K562 (cell line): ENCODE measurements around the gene KLHL29. TPM values are rescaled to one million over a fixed set of nuclear protein-coding genes. Genes with fewer than 3 reads are reported as not detected.

ENCODE experiments used
- C11orf30 ChIP-seq: fragments of 450-650 bp; IDR thresholded peaks from 2 replicates; pipeline ENCODE4 v1.6.1; 2016; ENCODE audit warnings: low read depth, mild to moderate bottlenecking
- E2F4 ChIP-seq: sonication (generic); formaldehyde crosslinking; IDR thresholded peaks from 2 replicates; pipeline ENCODE4 v1.8.0; 2022; ENCODE audit warnings: mild to moderate bottlenecking, low read depth, missing genetic modification reagents
- ID3 ChIP-seq, 2 experiments: fragments of 250-450 bp in 1 of 2; fragments of 450-650 bp in 1 of 2; sonication (Bioruptor Pico) in 1 of 2; IDR thresholded peaks; 2 replicates each; pipeline versions ENCODE4 v1.6.1 to v1.8.0; 2016 to 2021; ENCODE audit warnings: mild to moderate bottlenecking in 2 of 2, moderate library complexity in 2 of 2, missing compliant biosample characterization in 1 of 2, missing genetic modification characterization in 1 of 2
- KAT2B ChIP-seq: IDR thresholded peaks from one replicate; pipeline ENCODE4 v1.6.1; 2012; ENCODE audit warnings: low read depth, mild to moderate bottlenecking, control low read depth, inconsistent platforms, low read length, moderate library complexity
- PCBP2 ChIP-seq: fragments of 200-400 bp; formaldehyde crosslinking; IDR thresholded peaks from 2 replicates; pipeline ENCODE4 v1.6.1; 2018; ENCODE audit warnings: low read length, low read depth, mild to moderate bottlenecking, moderate library complexity; ENCODE audit not compliant: poor library complexity, severe bottlenecking
- THRB ChIP-seq: fragments of 450-650 bp; formaldehyde crosslinking; conservative IDR thresholded peaks from 2 replicates; pipeline ENCODE4 v1.4.0; 2022; ENCODE audit warnings: mild to moderate bottlenecking, missing genetic modification characterization
- ZC3H11A ChIP-seq: IDR thresholded peaks from 2 replicates; pipeline ENCODE4 v1.6.1; 2012; ENCODE audit warnings: low read depth, low read length, improper control_type of control experiment
- ZNF277 ChIP-seq: fragments of 250-450 bp; sonication (Bioruptor Pico); IDR thresholded peaks from 2 replicates; pipeline ENCODE4 v1.8.0; 2022; ENCODE audit warnings: inconsistent platforms, mild to moderate bottlenecking, moderate library complexity, borderline replicate concordance
- ZNF609 ChIP-seq: sonication (generic); formaldehyde crosslinking; IDR thresholded peaks from 2 replicates; pipeline ENCODE4 v1.8.1; 2023; ENCODE audit warnings: missing genetic modification reagents, mild to moderate bottlenecking, borderline replicate concordance
- polyA plus RNA-seq, 8 experiments: library from polyadenylated mRNA; depleted of rRNA in 4 of 8; stranded (reverse) in 5 of 8; unstranded in 3 of 8; fragments of >200 nt; fragmentation: Nextera tagmentation in 2 of 8; fragmentation: Illumina TruSeq in 1 of 8; extraction: Ambion mirVana in 2 of 8; extraction: Trizol in 1 of 8; gene quantifications; 2 replicates each; pipeline versions ENCODE4 v1.2.1 to v1.2.3, GENCODE V29; 2011 to 2014; ENCODE audit warnings: inconsistent platforms in 1 of 8, missing spikeins in 1 of 8
- total RNA-seq, 7 experiments: library from RNA; depleted of rRNA in 6 of 7; stranded (reverse); fragments of >200 nt in 6 of 7; fragmentation: Illumina TruSeq in 2 of 7; extraction: Trizol in 2 of 7; gene quantifications; 2 replicates each; pipeline versions ENCODE4 v1.2.1 to v1.2.3, GENCODE V29; 2011 to 2021; ENCODE audit warnings: low replicate concordance in 1 of 7

KLHL29 gene
- total and polyA plus RNA-seq, 9 of the 15 experiments (the other 6 are each of a cell fraction or from before 2014, with no cell fraction given): 0.03 to 0.31 (median 0.08) TPM; not detected in 1

- no peak for TF ChIP-seq PCBP2
- no peak for TF ChIP-seq E2F4 (CRISPR knock-in tag)
- TF ChIP-seq ZNF609 (CRISPR knock-in tag): no peak
- TF ChIP-seq KAT2B: no peak
- no peak for TF ChIP-seq ID3 (CRISPR knock-in tag; IDR thresholded peaks at IDR 0.05)
- no peak for TF ChIP-seq ID3 (tag; IDR thresholded peaks at IDR 0.05)
- no peak for TF ChIP-seq THRB (CRISPR knock-in tag)
- TF ChIP-seq ZC3H11A: no peak
- no peak for TF ChIP-seq ZNF277 (CRISPR knock-in tag)
- no peak for TF ChIP-seq C11orf30
These were observed 298.0 kb downstream of the KLHL29 start (continued) for GRCh38 chr2:23683001-23683400.
